Activated naive CD4-positive, alpha-beta T cell treated with anti-CD3 and anti-CD28 coated beads, Interleukin-2, amount 50 U/mL, for 24 hours (primary cell): ENCODE measurements around the gene TRAF3.
"Not testable (repeated sequence)": the region's sequence is repeated elsewhere in the genome, so short reads cannot be mapped to it uniquely, and the experiment has no call there.

ENCODE experiments used
- H3K27ac Mint-ChIP-seq: one replicate; pipeline ENCODE4 v1.8.0; 2021; ENCODE audit warnings: mild to moderate bottlenecking, mixed read lengths
- H3K27me3 Mint-ChIP-seq: one replicate; pipeline ENCODE4 v1.8.0; 2021; ENCODE audit warnings: mixed read lengths
- H3K36me3 Mint-ChIP-seq: one replicate; pipeline ENCODE4 v1.8.0; 2021; ENCODE audit warnings: mixed read lengths
- H3K4me1 Mint-ChIP-seq: one replicate; pipeline ENCODE4 v1.8.0; 2021; ENCODE audit warnings: mixed read lengths
- H3K4me3 Mint-ChIP-seq: one replicate; pipeline ENCODE4 v1.8.0; 2021; ENCODE audit warnings: mild to moderate bottlenecking, mixed read lengths
- H3K9me3 Mint-ChIP-seq: one replicate; pipeline ENCODE4 v1.8.0; 2021; ENCODE audit warnings: mixed read lengths

The TRAF3 gene

GRCh38 chr14:102746634-102747438 lies 30.4 kb upstream of the TRAF3 start:
- H3K9me3 Mint-ChIP-seq, result no peaks in the 10 kb centered on the region
- H3K36me3 Mint-ChIP-seq, result peaks cover 8% of the 10 kb centered on the region
- H3K4me3 Mint-ChIP-seq, result no peak overlapping the region
- H3K27ac Mint-ChIP-seq, result no peak overlapping the region
- H3K27me3 Mint-ChIP-seq, result no peaks in the 10 kb centered on the region
- no peaks in the 10 kb centered on the region for H3K4me1 Mint-ChIP-seq

DNA sequence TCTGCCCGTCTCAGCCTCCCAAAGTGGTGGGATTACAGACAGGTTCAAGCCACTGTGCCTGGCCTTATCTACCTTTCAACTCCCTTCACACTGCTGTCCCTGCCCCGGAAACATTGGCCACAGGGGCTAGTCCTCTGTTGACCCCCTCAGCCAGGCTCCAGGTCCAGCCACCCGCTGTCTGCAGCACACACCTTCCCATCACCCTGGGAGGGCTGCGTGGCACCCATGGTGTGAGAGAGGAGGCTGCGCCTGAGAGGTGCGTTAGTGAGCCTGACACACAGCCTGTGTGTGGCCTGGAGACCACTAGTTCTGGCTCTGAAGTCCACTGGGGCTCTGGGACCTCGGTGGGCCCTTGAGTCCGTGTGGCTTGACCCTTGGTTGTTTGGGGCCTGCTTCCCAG lies 28.4 kb upstream of the TRAF3 start:
- Mint-ChIP-seq H3K27me3 (no peaks in the 10 kb centered on the region), H3K9me3 (no peaks in the 10 kb centered on the region), H3K4me3 (no peak overlapping the region), H3K27ac (no peak overlapping the region), H3K4me1 (no peaks in the 10 kb centered on the region), H3K36me3 (peaks cover 2% of the 10 kb centered on the region)

DNA sequence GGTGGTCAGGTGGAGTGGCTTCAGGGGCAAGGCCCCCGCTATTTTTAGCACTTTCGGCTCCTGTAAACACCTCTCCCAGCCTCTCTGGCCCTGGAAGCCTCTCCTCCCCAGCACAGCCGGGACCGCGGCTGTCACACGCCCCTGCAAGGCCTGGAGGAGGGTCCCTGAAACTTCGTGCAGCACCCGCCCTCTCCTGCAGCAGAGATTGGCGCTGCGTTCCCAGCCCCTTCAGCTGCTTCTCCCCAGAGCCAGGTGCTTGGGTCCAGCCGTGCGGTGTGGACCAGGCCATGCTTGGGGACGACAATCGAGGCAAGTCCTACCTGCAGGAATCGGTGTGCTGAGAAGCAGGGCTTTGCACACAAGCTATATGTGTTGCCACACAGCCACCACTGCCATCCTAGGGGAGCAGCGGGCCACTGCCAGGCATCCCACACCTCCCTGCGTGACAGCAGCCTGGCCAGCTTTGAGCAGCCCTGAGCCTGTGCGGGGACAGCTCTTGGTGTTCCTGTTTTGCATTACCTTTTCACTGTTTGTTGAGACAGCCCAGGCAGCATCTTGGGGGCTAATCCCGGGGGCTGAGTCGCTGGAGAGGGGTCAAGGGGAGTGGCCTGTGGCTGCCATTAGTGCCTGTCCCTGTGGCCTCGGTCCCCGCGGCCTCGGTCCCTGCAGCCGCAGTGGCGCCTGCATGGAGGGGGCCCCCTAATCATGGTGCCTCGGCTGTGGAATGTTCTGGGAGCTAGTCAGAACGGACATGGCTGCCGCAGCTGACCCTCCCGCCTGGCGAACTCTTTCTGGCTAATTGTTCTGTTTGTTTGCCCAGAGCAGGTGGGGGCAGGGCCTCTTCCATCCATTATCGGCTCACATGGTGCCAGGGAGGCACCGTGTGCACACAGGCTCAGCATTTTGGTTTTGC lies 27.6 kb upstream of the TRAF3 start:
- no peak overlapping the region for H3K27ac Mint-ChIP-seq
- H3K4me1 Mint-ChIP-seq, result no peaks in the 10 kb centered on the region
- no peaks in the 10 kb centered on the region for H3K9me3 Mint-ChIP-seq
- peaks cover 2% of the 10 kb centered on the region for H3K36me3 Mint-ChIP-seq
- H3K4me3 Mint-ChIP-seq, result no peak overlapping the region
- H3K27me3 Mint-ChIP-seq, result no peaks in the 10 kb centered on the region

- Mint-ChIP-seq H3K27ac (no peak overlapping the region), H3K27me3 (no peaks in the 10 kb centered on the region), H3K4me3 (no peak overlapping the region), H3K4me1 (no peaks in the 10 kb centered on the region), H3K36me3 (peaks cover 2% of the 10 kb centered on the region), H3K9me3 (no peaks in the 10 kb centered on the region)
Observed at GRCh38 chr14:102750376-102750775, 26.9 kb upstream of the TRAF3 start.

GRCh38 chr14:102751088-102751487 lies 26.2 kb upstream of the TRAF3 start:
- Mint-ChIP-seq H3K4me1 (no peaks in the 10 kb centered on the region), H3K4me3 (no peak overlapping the region), H3K27me3 (no peaks in the 10 kb centered on the region), H3K36me3 (peaks cover 2% of the 10 kb centered on the region), H3K27ac (no peak overlapping the region), H3K9me3 (no peaks in the 10 kb centered on the region)

GRCh38 chr14:102752239-102752847 lies 24.9 kb upstream of the TRAF3 start:
- no peak overlapping the region for H3K27ac Mint-ChIP-seq
- no peaks in the 10 kb centered on the region for H3K27me3 Mint-ChIP-seq
- H3K9me3 Mint-ChIP-seq, result no peaks in the 10 kb centered on the region
- H3K36me3 Mint-ChIP-seq, result no peaks in the 10 kb centered on the region
- no peaks in the 10 kb centered on the region for H3K4me1 Mint-ChIP-seq
- no peak overlapping the region for H3K4me3 Mint-ChIP-seq

DNA sequence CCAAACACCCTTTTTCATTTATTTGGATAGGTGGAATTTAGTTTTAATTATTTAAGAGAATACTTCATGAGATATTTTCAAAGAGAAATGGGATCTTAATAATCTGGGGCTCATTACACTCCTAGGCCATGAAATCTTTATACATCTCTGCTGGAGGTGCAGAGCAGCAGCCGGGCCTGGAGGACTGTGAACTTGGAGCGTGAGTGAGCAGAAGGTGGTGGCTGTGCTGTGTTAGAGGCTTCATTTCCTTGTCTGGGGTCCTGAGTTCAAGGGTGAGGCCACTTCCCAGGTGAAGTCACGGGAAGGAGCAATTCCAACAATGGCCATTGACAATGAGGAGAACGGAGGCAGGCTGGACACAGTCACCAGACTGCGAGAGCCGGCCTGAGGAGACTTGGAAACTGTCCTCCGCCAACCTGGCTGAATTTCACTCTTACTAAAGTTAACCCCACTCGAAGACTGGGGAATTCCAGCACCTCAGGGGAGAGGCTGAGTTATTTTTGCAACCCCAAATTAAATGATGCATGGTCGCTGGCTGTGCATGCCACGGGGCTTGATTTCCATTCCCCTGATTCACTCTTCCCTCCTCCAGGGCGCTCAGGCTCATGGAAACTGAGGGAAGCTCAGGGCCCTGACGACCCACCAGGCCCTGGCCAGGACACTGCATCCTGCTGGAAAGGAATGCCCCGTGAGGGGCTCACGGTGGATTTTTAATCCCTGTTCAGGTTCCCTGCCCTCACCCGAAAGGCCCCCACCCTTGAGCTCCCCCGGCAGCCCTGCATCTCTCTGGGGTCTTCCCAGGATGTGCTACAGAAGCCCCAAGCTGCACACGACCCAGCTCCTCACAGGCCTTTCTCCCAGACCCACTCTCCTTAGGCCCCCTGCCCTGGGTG lies 22.6 kb upstream of the TRAF3 start:
- Mint-ChIP-seq H3K27ac (no peak overlapping the region), H3K4me3 (no peak overlapping the region), H3K9me3 (no peaks in the 10 kb centered on the region), H3K36me3 (no peaks in the 10 kb centered on the region), H3K4me1 (no peaks in the 10 kb centered on the region), H3K27me3 (no peaks in the 10 kb centered on the region)

GRCh38 chr14:102757646-102758045 lies 19.6 kb upstream of the TRAF3 start:
- H3K9me3 Mint-ChIP-seq, result no peaks in the 10 kb centered on the region
- H3K27me3 Mint-ChIP-seq, result no peaks in the 10 kb centered on the region
- no peak overlapping the region for H3K27ac Mint-ChIP-seq
- H3K36me3 Mint-ChIP-seq, result no peaks in the 10 kb centered on the region
- no peak overlapping the region for H3K4me3 Mint-ChIP-seq
- no peaks in the 10 kb centered on the region for H3K4me1 Mint-ChIP-seq

DNA sequence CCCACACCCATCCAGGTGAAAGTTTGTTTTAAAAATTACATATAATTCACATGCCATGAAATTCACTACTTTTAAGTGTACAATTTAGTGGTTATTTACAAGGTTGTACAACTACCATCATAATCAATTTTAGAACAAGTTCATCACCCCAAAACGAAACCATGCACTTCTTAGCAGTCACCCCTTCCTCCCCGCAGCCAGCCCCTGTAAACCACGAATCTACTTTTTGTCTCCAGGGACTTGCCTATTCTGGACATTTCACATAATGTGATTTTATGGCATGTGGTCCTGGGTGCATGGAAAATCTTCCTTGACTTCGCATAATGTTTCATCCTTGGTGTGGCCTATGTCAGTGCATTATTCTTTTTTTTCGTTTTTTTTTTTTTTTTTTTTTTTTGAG lies 19.2 kb upstream of the TRAF3 start:
- Mint-ChIP-seq H3K9me3 (no peaks in the 10 kb centered on the region), H3K4me1 (no peaks in the 10 kb centered on the region), H3K27ac (no peak overlapping the region), H3K36me3 (no peaks in the 10 kb centered on the region), H3K27me3 (no peaks in the 10 kb centered on the region), H3K4me3 (no peak overlapping the region)

DNA sequence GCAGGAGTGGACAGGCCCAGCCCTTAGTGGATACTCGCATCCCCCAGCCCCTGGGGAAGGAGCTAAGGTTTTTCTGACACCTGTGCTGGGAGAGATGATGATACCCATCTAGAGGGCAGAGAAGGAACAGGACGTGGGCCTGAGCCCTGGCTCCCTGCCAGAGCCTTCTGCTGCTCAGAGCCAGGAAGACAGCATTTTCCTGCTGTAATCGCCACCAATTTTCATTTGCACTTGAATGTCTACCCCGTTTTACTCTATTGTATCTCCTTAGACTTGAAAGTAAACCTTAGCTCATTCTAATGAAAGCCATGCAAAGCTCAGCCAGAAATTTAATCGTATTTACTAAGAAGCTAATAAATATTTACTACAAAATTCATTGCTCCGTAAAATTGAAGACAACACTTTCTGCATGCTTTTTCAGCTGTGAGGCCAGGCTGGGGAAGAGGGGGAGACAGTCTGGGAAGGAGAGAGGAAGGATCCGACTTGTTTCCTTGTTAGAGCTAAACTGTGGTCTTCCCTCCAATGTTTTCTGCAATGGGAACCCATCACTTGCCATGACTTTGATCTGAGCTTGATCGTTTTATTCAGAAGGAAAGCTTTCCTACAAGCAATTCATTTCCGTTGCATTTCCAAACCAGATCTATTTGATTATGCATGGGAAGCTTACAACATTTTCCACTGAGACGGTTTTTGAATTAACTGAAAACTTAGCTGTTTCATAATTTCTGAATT lies 17.6 kb upstream of the TRAF3 start:
- no peaks in the 10 kb centered on the region for H3K9me3 Mint-ChIP-seq
- H3K36me3 Mint-ChIP-seq, result no peaks in the 10 kb centered on the region
- no peaks in the 10 kb centered on the region for H3K27me3 Mint-ChIP-seq
- no peak overlapping the region for H3K4me3 Mint-ChIP-seq
- H3K27ac Mint-ChIP-seq, result no peak overlapping the region
- no peaks in the 10 kb centered on the region for H3K4me1 Mint-ChIP-seq

GRCh38 chr14:102760496-102761193 lies 16.6 kb upstream of the TRAF3 start:
- H3K4me1 Mint-ChIP-seq, result no peaks in the 10 kb centered on the region
- no peaks in the 10 kb centered on the region for H3K36me3 Mint-ChIP-seq
- no peak overlapping the region for H3K4me3 Mint-ChIP-seq
- H3K27me3 Mint-ChIP-seq, result no peaks in the 10 kb centered on the region
- no peaks in the 10 kb centered on the region for H3K9me3 Mint-ChIP-seq
- H3K27ac Mint-ChIP-seq, result no peak overlapping the region

- Mint-ChIP-seq H3K27me3 (no peaks in the 10 kb centered on the region), H3K4me1 (no peaks in the 10 kb centered on the region), H3K4me3 (no peak overlapping the region), H3K36me3 (no peaks in the 10 kb centered on the region), H3K9me3 (no peaks in the 10 kb centered on the region), H3K27ac (no peak overlapping the region)
Observed at GRCh38 chr14:102761206-102761605, 16.0 kb upstream of the TRAF3 start.

DNA sequence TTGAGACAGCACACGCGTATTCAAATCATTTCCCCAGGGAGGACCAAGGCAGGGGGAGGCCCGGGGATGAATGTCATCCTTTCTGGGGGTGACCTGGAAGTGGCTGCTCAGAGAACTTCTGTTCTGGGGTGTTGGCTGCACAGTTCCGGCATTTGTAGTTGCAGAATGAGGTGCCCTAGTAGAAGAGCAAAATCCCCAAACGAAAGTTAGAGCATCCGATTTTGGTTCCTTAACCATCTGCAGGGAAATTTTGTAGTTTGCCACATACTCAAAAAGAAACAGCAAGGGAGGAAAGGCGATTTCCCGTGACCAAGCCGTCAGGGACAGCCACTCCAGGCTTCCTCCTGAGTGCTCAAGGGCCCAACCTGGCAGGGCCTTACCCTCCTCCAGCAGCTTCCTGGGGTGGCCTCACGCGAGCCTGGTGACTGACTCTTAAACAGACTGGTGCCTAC lies 13.0 kb upstream of the TRAF3 start:
- H3K27me3 Mint-ChIP-seq, result no peaks in the 10 kb centered on the region
- no peaks in the 10 kb centered on the region for H3K36me3 Mint-ChIP-seq
- no peak overlapping the region for H3K27ac Mint-ChIP-seq
- no peaks in the 10 kb centered on the region for H3K9me3 Mint-ChIP-seq
- no peaks in the 10 kb centered on the region for H3K4me1 Mint-ChIP-seq
- no peak overlapping the region for H3K4me3 Mint-ChIP-seq

DNA sequence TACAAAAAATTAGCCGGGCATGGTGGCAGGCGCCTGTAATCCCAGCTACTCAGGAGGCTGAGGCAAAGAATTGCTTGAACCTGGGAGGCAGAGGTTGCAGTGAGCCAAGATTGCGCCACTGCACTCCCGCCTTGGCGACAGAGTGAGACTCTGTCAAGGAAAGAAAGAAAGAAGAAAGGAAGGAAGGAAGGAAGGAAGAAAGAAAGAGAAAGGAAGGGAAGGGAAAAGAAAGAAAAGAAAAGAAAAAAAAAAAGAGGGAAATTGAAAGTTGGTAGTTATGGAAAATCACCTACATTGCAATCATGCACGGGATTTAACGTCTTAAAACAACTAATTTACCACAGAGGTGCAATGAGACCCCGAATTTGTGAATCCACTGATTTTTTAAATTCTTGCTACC lies 11.5 kb upstream of the TRAF3 start:
- H3K36me3 Mint-ChIP-seq, H3K9me3 Mint-ChIP-seq, H3K27me3 Mint-ChIP-seq, H3K4me1 Mint-ChIP-seq, H3K27ac Mint-ChIP-seq, H3K4me3 Mint-ChIP-seq: not testable (repeated sequence)
